SK-N-SH (cell line): ENCODE data around the gene SYT1. TPM values are rescaled to one million over a fixed set of nuclear protein-coding genes. Genes with fewer than 3 reads are reported as not detected.

Experiments
- CTCF ChIA-PET: fragments of 300-600, 350-600 bp; formaldehyde crosslinking; extraction: SDS; loops from one replicate; lab custom pipeline; 2021; lab: Yijun Ruan, JAX
- POLR2A ChIA-PET: fragments of 350-600 bp; sonication (Branson Sonifier 250); formaldehyde crosslinking; extraction: SDS; loops from one replicate; lab custom pipeline; 2020; ENCODE audit warnings: antibody characterized with exemption, inconsistent platforms; lab: Yijun Ruan, JAX
- DNase-seq: peaks from one replicate; pipeline ENCODE4 v3.0.0; 2012
- H2AFZ ChIP-seq: fragments of 200-600 bp; sonication (generic); 2 replicates; pipeline ENCODE4 v1.8.1; 2016; ENCODE audit warnings: antibody characterized with exemption, mild to moderate bottlenecking, low read depth
- H3F3A ChIP-seq: fragments of 200-600 bp; sonication (generic); replicated peaks from 2 replicates; pipeline ENCODE3; 2016; ENCODE audit warnings: antibody characterized with exemption, mild to moderate bottlenecking; ENCODE audit not compliant: insufficient read depth
- H3K27ac ChIP-seq, 2 experiments: fragments of 200-500 bp in 1 of 2; fragments of 200-600 bp in 1 of 2; sonication (Bioruptor generic) in 1 of 2; sonication (generic), shearing (Covaris generic) in 1 of 2; 2 replicates each; pipeline versions ENCODE4 v1.5.1 to v1.6.1; 2014 to 2016; ENCODE audit warnings: low read depth in 2 of 2, inconsistent platforms in 1 of 2, low read length in 1 of 2, mild to moderate bottlenecking in 1 of 2, mixed read lengths in 1 of 2
- H3K27me3 ChIP-seq: fragments of 200-600 bp; sonication (generic), shearing (Covaris generic); 2 replicates; pipeline ENCODE4 v1.6.1; 2016; ENCODE audit warnings: mixed run types; ENCODE audit not compliant: insufficient read depth
- H3K36me3 ChIP-seq, 2 experiments: fragments of 200-500 bp in 1 of 2; fragments of 200-600 bp in 1 of 2; sonication (Bioruptor generic) in 1 of 2; sonication (generic) in 1 of 2; replicated peaks in 1 of 2; 2 replicates each; pipeline versions ENCODE3 to v1.5.1; 2014 to 2016; ENCODE audit warnings: low read length in 1 of 2, mild to moderate bottlenecking in 1 of 2; ENCODE audit not compliant: insufficient read depth in 2 of 2, control insufficient read depth in 1 of 2
- H3K4me1 ChIP-seq, 2 experiments: fragments of 200-500 bp in 1 of 2; fragments of 200-600 bp in 1 of 2; sonication (Bioruptor generic) in 1 of 2; sonication (generic), shearing (Covaris generic) in 1 of 2; 2 replicates each; pipeline versions ENCODE4 v1.5.1 to v1.6.1; 2014 to 2016; ENCODE audit warnings: low read depth in 1 of 2, low read length in 1 of 2, mixed run types in 1 of 2; ENCODE audit not compliant: insufficient read depth in 2 of 2, control insufficient read depth in 1 of 2
- H3K4me2 ChIP-seq: fragments of 200-600 bp; sonication (generic), shearing (Covaris generic); 2 replicates; pipeline ENCODE4 v1.6.1; 2017; ENCODE audit warnings: mixed run types
- H3K4me3 ChIP-seq, 2 experiments: fragments of 200-500 bp in 1 of 2; fragments of 200-600 bp in 1 of 2; sonication (Bioruptor generic) in 1 of 2; sonication (generic), shearing (Covaris generic) in 1 of 2; 2 replicates each; pipeline versions ENCODE4 v1.5.1 to v1.8.1; 2014 to 2016; ENCODE audit warnings: low read depth in 2 of 2, inconsistent platforms in 1 of 2, low read length in 1 of 2, mild to moderate bottlenecking in 1 of 2, mixed read lengths in 1 of 2, moderate library complexity in 1 of 2
- H3K79me2 ChIP-seq: fragments of 200-600 bp; sonication (generic); 2 replicates; pipeline ENCODE4 v1.8.1; 2017; ENCODE audit warnings: mild to moderate bottlenecking; ENCODE audit not compliant: insufficient read depth
- H3K9ac ChIP-seq: fragments of 200-600 bp; sonication (generic); 2 replicates; pipeline ENCODE4 v1.6.1; 2017; ENCODE audit warnings: mixed run types
- H3K9me2 ChIP-seq: fragments of 200-600 bp; sonication (generic); 2 replicates; pipeline ENCODE4 v1.6.1; 2017; ENCODE audit warnings: mixed run types
- H3K9me3 ChIP-seq: fragments of 200-600 bp; sonication (generic); 2 replicates; pipeline ENCODE4 v1.6.1; 2017; ENCODE audit warnings: mixed run types, mild to moderate bottlenecking, moderate library complexity
- H4K20me1 ChIP-seq: fragments of 200-600 bp; sonication (generic); 2 replicates; pipeline ENCODE4 v1.6.1; 2017; ENCODE audit warnings: mild to moderate bottlenecking, mixed run types; ENCODE audit not compliant: insufficient read depth
- EP300 ChIP-seq, 2 experiments: IDR thresholded peaks; 2 replicates each; pipeline versions ENCODE4 v1.4.0 to v1.6.1; 2012; ENCODE audit warnings: borderline replicate concordance in 1 of 2, low read depth in 1 of 2, low read length in 1 of 2
- FOXM1 ChIP-seq: IDR thresholded peaks from 2 replicates; pipeline ENCODE4 v1.4.0; 2012; ENCODE audit warnings: low read depth, mild to moderate bottlenecking
- JUND ChIP-seq: IDR thresholded peaks from 2 replicates; pipeline ENCODE4 v1.4.0; 2012
- MAX ChIP-seq: IDR thresholded peaks from 2 replicates; pipeline ENCODE4 v1.4.0; 2012; ENCODE audit warnings: low read depth
- MEF2A ChIP-seq: IDR thresholded peaks from 2 replicates; pipeline ENCODE4 v1.4.0; 2012; ENCODE audit warnings: low read depth, borderline replicate concordance
- NRF1 ChIP-seq: IDR thresholded peaks from 2 replicates; pipeline ENCODE4 v1.6.1; 2012; ENCODE audit warnings: low read depth, mild to moderate bottlenecking, low read length
- POLR2AphosphoS5 ChIP-seq: IDR thresholded peaks from 2 replicates; pipeline ENCODE4 v1.6.1; 2012; ENCODE audit warnings: low read depth, low read length
- RAD21 ChIP-seq: IDR thresholded peaks from 2 replicates; pipeline ENCODE4 v1.6.1; 2012; ENCODE audit warnings: mild to moderate bottlenecking, low read length
- RCOR1 ChIP-seq: fragments of 150-350 bp; IDR thresholded peaks from 2 replicates; pipeline ENCODE4 v1.6.1; 2017; ENCODE audit warnings: antibody characterized with exemption, low read length
- RFX5 ChIP-seq: IDR thresholded peaks from 2 replicates; pipeline ENCODE4 v1.6.1; 2012; ENCODE audit warnings: mild to moderate bottlenecking, improper control_type of control experiment, low read length
- RXRA ChIP-seq: IDR thresholded peaks from 2 replicates; pipeline ENCODE4 v1.4.0; 2012; ENCODE audit warnings: low read depth, mild to moderate bottlenecking, borderline replicate concordance
- SIN3A ChIP-seq: IDR thresholded peaks from 2 replicates; pipeline ENCODE4 v1.6.1; 2012; ENCODE audit warnings: low read depth, mild to moderate bottlenecking, low read length, moderate library complexity, borderline replicate concordance
- TAF1 ChIP-seq: IDR thresholded peaks from 2 replicates; pipeline ENCODE4 v1.6.1; 2012; ENCODE audit warnings: low read depth, mild to moderate bottlenecking, low read length, moderate library complexity, borderline replicate concordance
- ZBTB33 ChIP-seq: IDR thresholded peaks from 2 replicates; pipeline ENCODE4 v1.4.0; 2012; ENCODE audit warnings: low read depth, borderline replicate concordance
- WGBS: methylation state at CpG from one replicate; pipeline ENCODE4 v1.1.6; 2017; ENCODE audit warnings: low lambda C conversion rate; 5-methylcytosine and 5-hydroxymethylcytosine counted together
- polyA plus RNA-seq, 3 experiments: library from polyadenylated mRNA; depleted of rRNA; stranded (reverse); fragments of >200 nt; gene quantifications; 2 replicates each; pipeline ENCODE4 v1.2.3, GENCODE V29; 2012

Gene SYT1
- polyA plus RNA-seq, 1 of the 3 experiments (the other 2 are of a cell fraction): 12.7 TPM

GRCh38 chr12:79375050-79375449 lies 510.5 kb downstream of the SYT1 start:
- Histone ChIP-seq H3K9me2 (no peaks in the 10 kb centered on the region), H4K20me1 (no peaks in the 10 kb centered on the region), H3K4me3 (no peak overlapping the region), H3K9ac (no peak overlapping the region), H3K4me1 (peaks cover under 1 to 12% of the 10 kb centered on the region in 2 experiments; a peak in 3 of 4 replicates), H3F3A (peaks cover 6% of the 10 kb centered on the region), H3K9me3 (no peaks in the 10 kb centered on the region), H3K4me2 (no peak overlapping the region), H2AFZ (no peak overlapping the region), H3K36me3 (peaks cover 0 to 3% of the 10 kb centered on the region in 2 experiments), H3K27ac (no peak overlapping the region), H3K79me2 (no peaks in the 10 kb centered on the region), H3K27me3 (no peaks in the 10 kb centered on the region)
- ChIA-PET POLR2A (no interaction called here), CTCF (interaction anchor here (0.9 to 1.1 kb wide), 5 partner anchors 8 to 982 kb away, joined by 3 to 4 read pairs (median 3); no protein-coding TSS in a partner anchor)
- TF ChIP-seq MEF2A (no peak), RAD21 (no peak), JUND (no peak), FOXM1 (no peak)
- 92% methylated on average over 6 of the region's 6 CpGs for WGBS
- no peak for DNase-seq

- Histone ChIP-seq H3K9ac (no peak overlapping the region), H3K9me2 (no peaks in the 10 kb centered on the region), H3K36me3 (peaks cover 0 to 3% of the 10 kb centered on the region in 2 experiments), H3K27me3 (no peaks in the 10 kb centered on the region), H3K27ac (no peak overlapping the region), H3K4me3 (no peak overlapping the region), H3K4me2 (no peak overlapping the region), H3K9me3 (no peaks in the 10 kb centered on the region), H3K79me2 (no peaks in the 10 kb centered on the region), H4K20me1 (no peaks in the 10 kb centered on the region), H3F3A (no peaks in the 10 kb centered on the region), H3K4me1 (peaks cover 0 to 8% of the 10 kb centered on the region in 2 experiments; a peak in 2 of 4 replicates), H2AFZ (no peak overlapping the region)
- no peak for DNase-seq
- no peak for TF ChIP-seq FOXM1
- TF ChIP-seq POLR2AphosphoS5: no peak
- no peak for TF ChIP-seq ZBTB33
- TF ChIP-seq RCOR1: no peak
- TF ChIP-seq RAD21: no peak
- TF ChIP-seq NRF1: no peak
- TF ChIP-seq MAX: no peak
- TF ChIP-seq EP300 (IDR thresholded peaks at IDR 0.05; ENCODE audit: borderline replicate concordance in 1 of 2, low read depth in 1 of 2, low read length in 1 of 2): no peak
- WGBS: 88% methylated on average over 1 of the region's 1 CpG
- POLR2A ChIA-PET: no interaction called here
- CTCF ChIA-PET: no interaction called here
Observed at GRCh38 chr12:79378496-79378895, 513.9 kb downstream of the SYT1 start.

- POLR2A ChIA-PET: no interaction called here
Observed at GRCh38 chr12:79380402-79380801, 515.8 kb downstream of the SYT1 start.

More at GRCh38 chr12:79380402-79380801, 515.8 kb downstream of the SYT1 start:
- no peak overlapping the region for H3K4me3 ChIP-seq
- peaks cover 0 to 8% of the 10 kb centered on the region in 2 experiments; a peak in 1 of 4 replicates for H3K4me1 ChIP-seq
- TF ChIP-seq RFX5: no peak
- TF ChIP-seq SIN3A: no peak
- no peak for TF ChIP-seq EP300 (IDR thresholded peaks at IDR 0.05; ENCODE audit: borderline replicate concordance in 1 of 2, low read depth in 1 of 2, low read length in 1 of 2)
- no peak for TF ChIP-seq FOXM1
- TF ChIP-seq RXRA: no peak
- TF ChIP-seq TAF1: no peak
- TF ChIP-seq RCOR1: no peak
- H3K9me3 ChIP-seq: no peaks in the 10 kb centered on the region
- no peaks in the 10 kb centered on the region for H4K20me1 ChIP-seq
- no peak overlapping the region for H2AFZ ChIP-seq
- CTCF ChIA-PET: interaction anchor here (0.6 kb wide), 1 partner anchor 911 kb away, joined by 3 read pairs; no protein-coding TSS in a partner anchor
- no peak overlapping the region for H3K9ac ChIP-seq
- no peaks in the 10 kb centered on the region for H3K27me3 ChIP-seq
- H3K9me2 ChIP-seq: no peaks in the 10 kb centered on the region
- DNase-seq: no peak
- WGBS: 87% methylated on average over 2 of the region's 2 CpGs
- H3K79me2 ChIP-seq: no peaks in the 10 kb centered on the region
- H3F3A ChIP-seq: no peaks in the 10 kb centered on the region
- no peak overlapping the region for H3K27ac ChIP-seq
- H3K4me2 ChIP-seq: no peak overlapping the region
- peaks cover 0 to 3% of the 10 kb centered on the region in 2 experiments for H3K36me3 ChIP-seq
